Limb (tissue), 2 donors: ENCODE measurements around the gene CTNNA3.

Experiments used
- DNase-seq, 2 donors: peaks; one replicate each; pipeline ENCODE4 v3.0.0-alpha.2; 2016; ENCODE audit errors: extremely low spot score in 2 of 2

The CTNNA3 gene

DNA sequence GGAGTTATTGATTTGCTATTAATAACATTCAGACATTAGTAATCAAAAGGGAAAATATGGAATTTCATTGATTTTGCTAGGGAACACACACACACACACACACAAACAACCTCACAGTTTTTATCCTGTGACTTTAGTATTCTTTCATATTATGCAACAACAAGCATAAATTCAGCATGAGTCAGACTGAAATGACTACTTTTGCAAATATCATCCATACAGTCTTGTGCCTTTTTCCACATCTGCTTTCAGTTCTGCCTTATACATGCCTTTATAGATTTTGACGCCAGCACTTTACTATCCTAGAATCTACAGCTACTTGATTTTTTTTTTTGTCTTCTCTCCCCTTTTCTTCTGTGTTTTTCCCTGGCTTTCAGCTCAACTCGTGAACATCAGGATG, 1745.9 kb downstream of the CTNNA3 start:
- no peak for DNase-seq

DNA sequence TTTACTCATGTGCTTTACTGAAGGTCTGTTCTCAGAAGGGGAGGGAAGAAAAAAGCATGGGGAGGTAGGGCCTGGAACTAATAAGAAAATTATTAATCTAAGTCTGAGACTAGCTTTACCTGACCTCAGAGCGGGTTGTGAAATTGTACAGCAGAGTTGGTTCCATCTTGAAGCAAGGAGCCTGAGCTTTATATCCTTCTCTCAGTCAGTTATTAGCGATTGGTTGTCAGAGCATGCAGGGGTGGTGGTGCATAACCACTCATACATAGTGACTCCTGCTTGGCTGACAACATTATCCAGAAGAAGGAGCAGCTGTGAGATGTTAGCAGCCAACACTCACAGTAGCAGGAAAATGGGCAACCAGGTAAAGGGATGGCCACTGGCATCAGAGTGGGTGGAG, 1746.5 kb downstream of the CTNNA3 start:
- DNase-seq, result no peak

DNA sequence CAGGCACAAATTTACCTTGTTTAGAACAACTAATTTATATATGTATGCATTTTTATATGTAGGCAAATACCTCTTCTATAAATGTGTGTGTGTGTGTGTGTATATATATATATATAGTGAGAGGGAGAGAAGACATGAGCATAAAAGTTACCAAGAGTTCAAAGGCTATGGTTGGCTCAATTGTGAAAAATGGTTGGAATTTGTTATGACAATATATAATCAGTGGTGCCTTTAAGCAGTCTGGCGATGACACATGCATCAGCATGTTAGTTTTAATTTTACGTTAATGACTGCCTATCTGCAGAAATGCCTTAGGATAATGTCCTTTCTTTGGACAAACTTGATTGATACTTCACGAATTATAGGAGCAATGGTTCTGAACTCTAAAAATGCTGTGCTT, 1750.9 kb downstream of the CTNNA3 start:
- DNase-seq, result no peak

DNA sequence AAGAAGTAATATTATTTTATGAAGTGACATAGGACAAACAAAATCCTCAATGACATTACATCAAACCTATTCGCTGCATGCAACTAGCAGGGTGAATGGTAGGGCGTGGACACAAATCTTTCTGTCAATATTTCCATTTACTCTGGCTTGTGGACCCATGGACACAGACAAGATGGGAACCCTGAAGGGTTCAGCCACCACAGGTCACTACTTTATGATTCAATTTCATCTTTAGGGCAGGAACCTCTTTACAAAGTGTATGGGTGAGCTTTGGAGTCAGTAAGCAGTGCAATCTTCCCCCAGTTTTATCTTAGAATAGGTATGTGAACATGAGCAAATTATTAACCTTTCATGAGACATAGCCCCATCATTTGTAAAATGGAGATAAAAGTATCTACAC, 1752.5 kb downstream of the CTNNA3 start:
- no peak for DNase-seq

DNA sequence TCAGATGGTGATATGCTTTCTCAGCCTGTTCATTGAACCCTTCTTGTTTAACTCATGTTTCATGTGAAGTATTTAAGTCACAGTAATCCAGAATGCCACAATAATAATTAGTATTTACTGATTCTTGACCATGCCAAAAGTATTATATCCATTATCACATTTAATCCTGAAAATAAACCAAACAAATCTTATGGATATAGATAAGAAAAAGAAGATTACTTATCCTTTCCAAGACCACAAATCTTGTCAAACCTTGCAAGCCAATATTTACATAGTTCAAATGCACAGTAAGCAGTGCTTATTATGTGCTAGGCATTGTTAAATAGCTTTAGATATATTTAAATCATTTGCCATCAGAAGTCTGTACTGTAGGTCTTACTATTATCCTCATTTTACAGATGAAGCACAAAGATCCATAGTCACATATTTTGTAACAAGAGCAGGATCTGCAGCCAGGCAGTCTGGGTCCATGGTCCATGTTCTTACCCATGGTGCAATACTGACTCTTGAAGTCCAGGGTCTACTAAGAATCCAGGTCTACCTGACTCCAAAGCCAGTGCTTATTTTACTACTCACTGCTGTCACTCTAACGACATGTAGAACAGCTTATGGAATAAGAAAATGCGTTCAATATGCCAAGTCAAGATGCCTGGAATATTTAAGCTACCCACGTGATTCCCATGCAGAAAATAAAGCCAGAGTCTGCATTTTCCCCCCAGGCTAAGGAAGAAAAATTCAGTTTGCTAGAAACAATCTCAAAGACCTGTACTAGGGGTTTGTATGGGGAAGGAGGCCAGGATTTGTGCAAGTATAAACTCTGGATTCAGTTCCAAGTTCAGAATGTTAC, 1755.0 kb downstream of the CTNNA3 start:
- no peak for DNase-seq

DNA sequence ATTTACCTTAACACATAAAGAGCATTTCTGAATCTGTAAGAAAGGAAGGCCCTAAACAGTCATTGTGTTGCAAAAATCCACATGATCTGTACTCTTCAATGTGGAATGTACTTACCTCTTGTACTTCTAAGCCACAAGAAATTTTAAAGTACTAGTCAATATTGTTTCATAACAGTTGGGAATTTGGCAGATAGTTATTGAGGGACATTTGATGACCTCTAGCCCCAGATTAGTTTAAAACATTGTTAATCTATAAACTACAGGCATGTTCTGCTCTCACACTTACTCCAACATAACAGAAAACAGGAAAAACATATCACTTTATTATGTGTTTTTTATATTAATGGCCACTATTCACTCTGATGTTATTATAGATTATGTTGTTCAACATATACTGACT, 1755.9 kb downstream of the CTNNA3 start:
- no peak for DNase-seq

DNA sequence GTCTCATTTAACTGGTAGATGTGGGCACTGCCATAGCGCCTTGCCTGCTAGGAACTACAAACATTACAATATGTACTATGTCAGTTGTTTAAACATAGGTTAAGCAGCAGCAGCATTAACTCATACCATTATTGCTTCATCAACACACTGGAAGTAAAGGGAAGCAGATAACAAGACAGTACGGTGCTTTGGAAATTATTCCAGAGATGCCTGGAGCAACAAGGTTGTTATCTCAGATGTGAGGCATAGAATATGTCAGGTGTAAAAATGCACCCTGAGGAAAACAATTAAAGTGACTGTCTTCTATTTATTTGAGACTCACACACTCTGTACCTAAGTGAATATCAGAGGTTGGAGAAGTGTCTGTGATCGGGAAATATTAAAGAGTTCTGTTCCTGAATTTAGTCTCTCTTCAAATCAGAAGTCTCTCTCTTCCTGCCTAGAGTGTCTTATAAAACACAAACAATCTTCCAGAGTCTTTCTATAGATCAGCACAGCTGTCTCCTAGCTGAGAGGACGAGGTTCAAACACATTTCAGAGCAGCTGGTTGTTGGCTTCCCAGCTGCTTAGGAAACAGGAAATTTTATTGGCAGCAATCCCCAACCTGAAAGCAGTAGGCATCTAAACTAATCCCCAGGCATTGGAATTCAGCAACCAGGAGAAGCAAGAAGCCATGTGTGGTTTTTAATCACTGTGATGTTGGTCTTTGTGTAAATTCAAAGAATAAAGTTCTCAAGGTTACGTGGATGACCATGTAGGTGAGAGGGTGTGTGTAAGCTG, 1764.5 kb downstream of the CTNNA3 start:
- DNase-seq, result peak; percentile 36 to 63

DNA sequence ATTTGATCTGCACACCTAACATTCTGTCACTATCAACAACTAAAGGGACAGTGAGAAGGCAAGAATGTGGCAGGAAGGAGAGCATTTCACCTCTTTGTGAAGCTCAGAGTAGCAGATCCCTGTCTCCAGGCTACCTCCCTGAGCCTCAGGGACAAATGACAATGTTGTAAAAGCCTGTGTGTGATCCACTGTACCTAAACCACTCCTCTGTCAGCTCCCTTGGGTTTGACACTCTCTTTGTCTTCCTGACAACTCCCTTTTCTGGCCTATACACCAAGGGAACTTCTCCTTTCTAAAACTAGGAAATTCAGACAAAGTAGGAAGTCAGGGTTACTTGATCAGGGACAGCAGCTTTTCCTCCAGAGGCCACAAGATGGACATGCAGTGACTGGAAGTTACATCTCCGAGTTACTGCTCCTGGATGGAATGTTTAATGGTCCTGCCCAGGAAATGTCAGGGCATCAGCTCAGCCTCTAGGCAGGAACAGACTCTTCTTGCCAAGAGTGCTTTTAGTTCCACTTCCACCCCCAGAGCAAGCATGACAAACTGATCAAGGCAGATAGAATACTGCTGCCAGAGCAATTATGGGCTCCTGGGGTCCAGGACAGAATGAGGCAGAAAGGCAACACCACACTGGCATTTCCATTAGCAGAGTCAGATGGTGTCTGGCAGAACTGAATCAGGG, 1784.7 kb downstream of the CTNNA3 start:
- peak in 1 of 2 donors; percentile 3 for DNase-seq

DNA sequence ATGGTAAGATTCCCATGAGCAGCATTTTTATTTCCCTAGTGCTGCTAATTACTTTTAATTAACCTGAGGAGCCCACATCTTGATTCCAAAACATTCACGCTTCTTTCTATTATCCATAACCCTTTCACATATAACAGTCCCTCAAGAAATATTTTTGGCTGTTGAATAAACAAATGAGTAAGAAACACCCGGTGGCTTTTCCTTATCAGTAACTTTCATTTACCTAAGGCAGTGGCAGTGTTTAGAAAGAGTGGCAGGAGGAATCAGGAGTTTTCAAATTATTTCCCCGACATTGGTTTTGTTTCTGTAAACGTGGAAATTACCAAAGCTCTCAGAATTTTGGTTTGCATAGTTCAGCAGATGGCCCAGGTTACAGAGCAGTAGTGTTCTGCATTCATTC, 1785.8 kb downstream of the CTNNA3 start:
- DNase-seq, result no peak

DNA sequence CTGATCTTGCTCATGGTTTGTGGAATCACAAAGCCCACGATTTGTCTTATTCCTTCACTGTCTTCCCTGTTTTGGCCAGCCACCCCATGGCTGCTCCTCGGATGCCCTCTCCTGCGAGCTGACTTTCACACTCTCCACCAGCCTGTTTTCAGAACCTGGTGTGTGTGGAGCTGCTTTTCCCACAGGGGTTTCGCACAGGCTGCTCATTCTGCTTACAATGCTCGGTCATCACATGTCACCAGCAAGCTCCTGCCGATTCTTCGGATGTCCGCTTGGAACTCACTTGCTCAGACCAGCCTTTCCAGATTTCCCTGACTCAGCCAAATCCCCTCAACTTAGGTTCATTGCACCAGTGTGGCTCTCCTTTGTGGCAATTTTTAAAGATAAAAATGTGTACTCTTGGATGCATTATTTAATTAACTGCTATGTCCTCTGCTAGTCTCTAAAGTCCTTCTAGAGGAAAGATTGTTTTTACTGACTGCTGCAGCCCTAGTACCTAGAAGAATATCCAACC, 1788.7 kb downstream of the CTNNA3 start:
- no peak for DNase-seq

DNA sequence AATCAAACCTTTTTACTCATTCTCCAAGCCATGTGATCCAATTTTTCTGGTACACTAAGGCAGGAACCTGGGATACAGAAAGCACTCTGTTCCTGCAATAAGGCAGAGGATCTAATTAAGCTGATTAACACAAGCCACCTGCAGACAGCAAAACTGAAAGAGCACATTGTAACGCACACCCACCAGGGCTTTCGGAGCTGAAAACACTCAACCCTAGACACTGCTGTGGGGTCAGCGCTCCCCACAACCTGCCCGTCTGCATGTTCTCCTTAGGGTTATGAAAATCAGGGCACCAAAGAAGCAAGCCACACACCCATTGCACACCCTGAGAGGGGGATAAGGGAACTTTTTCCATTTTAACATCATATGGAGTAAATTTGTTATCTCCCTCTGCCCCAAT, 1792.4 kb downstream of the CTNNA3 start:
- no peak for DNase-seq

DNA sequence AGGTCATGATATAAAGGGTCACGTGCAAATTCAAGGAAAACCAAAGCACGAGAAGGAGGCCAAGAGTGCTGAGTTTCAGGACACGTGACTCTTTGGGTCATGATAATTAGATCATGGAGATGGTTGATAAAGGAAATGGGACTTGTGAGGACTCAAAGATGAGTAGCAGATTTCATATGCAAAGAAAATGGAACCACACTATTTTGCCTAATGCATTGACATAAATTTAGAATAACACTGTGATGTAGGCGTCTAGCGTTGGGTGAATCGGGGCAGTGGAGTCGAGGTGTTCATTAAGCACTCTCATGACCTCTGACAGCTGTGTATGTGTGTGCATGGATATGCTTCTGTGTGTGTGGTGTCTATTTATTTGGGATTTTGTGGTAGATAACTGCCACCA, 1795.7 kb downstream of the CTNNA3 start:
- no peak for DNase-seq

DNA sequence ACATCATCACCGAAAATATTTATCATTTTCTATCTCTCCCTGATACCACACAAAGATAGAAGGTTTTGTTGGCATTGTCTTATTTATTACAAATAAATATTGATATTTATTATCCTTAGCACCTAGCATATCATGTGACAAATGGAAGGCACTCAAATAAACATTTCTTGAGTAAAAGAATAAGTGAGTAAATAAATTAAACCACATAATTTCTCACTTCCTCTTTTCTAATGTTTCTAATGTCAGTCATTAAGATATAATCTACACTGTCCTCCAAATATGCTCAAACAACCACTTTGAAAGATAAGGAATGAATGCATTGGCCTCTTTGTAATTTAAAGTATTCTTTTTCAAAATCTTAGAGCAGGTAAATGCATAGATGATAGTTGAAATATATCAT, 1797.9 kb downstream of the CTNNA3 start:
- no peak for DNase-seq

DNA sequence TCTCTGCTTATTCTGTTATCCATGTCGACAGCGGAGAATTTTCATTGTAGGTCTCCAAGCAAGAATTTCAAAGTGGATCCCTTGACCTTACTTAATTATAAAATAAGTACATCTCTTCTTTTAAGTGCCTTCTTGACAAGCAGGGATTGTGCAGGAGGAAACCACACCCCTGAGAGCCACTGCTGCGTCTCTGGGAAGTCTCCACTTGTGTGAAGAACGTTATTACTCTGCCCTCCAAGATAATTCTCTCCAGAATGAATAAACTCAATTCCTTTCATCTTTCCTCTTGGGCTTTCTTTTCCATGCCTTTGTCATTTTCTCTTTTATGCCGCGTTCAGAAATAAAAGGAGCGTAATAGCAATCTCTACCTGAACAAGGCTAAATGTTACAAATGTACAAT, 1801.0 kb downstream of the CTNNA3 start:
- no peak for DNase-seq

DNA sequence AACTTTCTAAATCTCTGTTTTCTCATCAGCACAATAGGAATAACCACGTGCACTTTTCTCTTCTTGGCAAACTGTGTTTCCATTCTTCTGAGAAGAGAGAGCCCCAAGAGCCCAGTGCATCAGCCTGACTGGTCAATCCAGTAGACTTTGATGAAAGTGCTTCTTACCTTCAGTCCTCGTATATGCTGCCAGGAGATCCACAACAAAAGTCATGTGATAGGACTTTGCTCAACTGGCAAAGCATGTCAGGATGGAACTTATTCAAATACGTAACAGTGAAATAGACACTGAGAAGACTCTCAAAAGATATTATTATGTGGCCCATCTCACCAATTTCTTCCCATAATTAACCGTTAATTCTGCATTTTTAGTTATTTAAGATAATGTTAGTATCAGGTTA, 1801.6 kb downstream of the CTNNA3 start:
- DNase-seq, result no peak

DNA sequence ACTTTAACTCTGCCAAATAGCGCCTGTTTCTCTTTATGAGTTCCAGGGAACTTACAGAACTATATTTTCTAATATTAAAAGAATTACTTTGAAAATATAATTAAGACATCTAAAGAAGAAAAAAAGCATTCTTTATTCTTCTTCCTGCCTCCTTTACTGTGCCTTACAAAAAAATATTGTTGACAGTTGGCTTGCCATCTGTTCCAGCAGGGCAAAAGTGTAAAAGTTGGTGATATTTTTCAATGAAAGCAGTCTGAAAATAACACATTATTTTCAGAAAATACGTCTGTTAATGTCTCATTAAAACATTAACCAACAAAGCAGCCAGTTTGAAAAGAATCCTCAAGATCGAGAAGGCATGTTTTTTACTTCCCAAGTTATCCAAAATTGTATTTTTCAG, 1802.3 kb downstream of the CTNNA3 start:
- DNase-seq, result no peak

DNA sequence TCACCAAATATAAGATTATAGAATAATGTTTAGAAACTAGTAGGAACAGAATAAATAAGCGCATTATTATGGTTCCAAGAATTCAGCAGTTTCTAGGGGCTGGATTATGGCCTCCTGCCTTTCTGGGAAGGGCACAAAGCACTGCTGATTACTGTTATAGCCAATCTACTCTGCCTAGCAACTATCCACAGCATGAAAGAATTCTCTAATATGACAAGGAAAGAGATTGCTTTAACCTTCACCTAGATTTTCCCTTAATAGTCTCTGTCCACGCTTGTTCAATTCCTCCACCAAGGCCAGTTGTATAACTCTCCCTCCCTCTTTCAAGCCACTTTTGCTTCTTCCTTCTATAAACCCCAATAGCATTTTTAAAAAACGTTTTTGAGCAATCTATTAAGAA, 1803.7 kb downstream of the CTNNA3 start:
- DNase-seq, result no peak

DNA sequence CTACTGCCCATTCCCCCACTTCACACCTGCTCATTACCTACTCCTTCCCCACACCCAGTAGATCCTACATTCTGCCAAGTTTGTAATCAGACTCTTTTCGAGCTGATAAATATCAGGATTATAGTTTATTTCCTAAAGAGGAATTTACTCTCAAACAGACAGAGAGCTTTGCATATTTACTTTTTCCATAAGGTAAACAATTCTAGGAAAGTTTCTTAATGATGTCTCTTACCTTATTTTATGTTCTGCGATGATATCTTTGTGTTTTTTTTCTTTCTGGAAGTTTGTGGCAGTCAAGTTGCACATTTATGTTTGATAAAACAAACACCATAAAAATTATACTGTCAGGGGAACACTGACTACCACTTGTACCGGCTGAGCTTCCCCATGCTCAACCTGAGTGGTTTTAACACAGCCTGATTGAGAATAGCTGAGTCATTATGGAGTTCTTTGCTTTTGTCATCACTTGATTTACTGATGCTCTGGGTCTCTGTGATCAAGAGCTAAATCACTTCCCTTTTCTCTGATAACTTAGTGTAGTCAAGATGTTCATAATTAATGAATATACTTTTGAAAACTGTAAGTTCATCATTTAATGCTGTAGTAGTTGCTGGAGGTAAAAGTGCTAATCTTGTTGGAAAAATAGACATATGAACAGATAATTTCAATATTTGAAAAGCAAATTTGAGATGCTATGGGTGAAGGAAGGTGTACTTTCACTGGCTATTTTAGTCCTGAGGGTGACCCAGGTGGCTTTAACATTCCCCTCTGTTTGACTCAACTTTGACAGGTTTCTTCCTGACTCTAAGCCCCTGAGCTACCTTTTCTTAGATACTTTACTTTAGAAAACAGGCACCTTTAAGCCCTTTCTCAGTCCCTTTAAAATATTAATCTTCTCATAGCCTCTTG, 1804.7 kb downstream of the CTNNA3 start:
- DNase-seq, result no peak

DNA sequence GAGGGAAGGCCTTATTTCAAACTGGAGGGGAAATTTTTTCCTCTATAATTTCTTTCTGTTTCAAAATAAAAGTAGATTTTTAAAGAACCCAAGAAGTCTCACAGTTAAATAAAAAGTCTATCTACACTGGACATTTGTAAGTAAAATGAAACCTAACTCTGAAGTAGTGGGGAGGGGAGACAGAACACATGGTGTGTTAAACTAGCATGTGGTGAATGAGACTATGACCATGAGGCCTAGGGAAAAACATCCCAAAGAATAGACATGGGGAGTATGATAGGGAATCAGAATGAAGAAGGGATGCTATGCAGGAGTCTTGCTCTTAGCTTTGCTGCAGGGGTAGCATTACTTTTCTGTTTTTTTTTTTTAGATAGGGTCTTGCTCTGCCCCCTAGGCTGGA, 1831.5 kb downstream of the CTNNA3 start:
- no peak for DNase-seq

DNA sequence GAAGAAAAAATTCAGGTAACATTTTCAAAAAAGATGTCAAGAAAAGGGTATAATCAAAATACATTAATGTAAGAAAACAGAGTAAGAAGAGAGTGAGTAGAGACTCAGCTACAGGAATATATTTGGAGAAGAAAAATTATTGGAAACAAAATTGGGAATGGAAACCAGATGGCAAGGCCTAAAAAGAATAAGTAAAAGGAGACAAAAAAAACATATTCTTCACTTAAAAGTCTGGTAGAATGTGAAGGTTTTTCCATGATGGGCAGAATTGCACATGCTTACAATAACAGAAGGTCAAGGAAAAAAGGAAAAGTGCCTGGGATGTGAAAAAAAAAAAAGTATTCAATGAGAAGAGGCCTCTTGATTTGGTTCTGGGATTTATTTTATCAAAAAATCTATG, 1832.0 kb downstream of the CTNNA3 start:
- no peak for DNase-seq
